ENCODE results near the gene ARSD.
"Not testable (repeated sequence)": the region's sequence is repeated elsewhere in the genome, so short reads cannot be mapped to it uniquely, and the experiment has no call there.

The ARSD gene

GRCh38 chrX:2924151-2924550 lies 5.0 kb downstream of the ARSD start:
- Histone ChIP-seq H3K36me3 (ENCODE audit: insufficient read depth, low read length) (no peaks in the 10 kb centered on the region), H3K4me3 (ENCODE audit: low read length) (no peak overlapping the region), H3K9me3 (ENCODE audit: low read length) (no peaks in the 10 kb centered on the region), H2AFZ (ENCODE audit: low read depth, low read length) (no peak overlapping the region), H3K4me1 (ENCODE audit: insufficient read depth, low read length) (peaks cover under 1% of the 10 kb centered on the region), H3K27me3 (ENCODE audit: insufficient read depth, low read length) (peaks cover 1% of the 10 kb centered on the region)

GRCh38 chrX:2921750-2922149 lies 7.4 kb downstream of the ARSD start:
- H3K4me1 ChIP-seq (ENCODE audit: insufficient read depth, low read length) = no peaks in the 10 kb centered on the region
- H2AFZ ChIP-seq (ENCODE audit: low read depth, low read length) = no peak overlapping the region
- no peaks in the 10 kb centered on the region for H3K27me3 ChIP-seq (ENCODE audit: insufficient read depth, low read length)
- H3K9me3 ChIP-seq (ENCODE audit: low read length) = no peaks in the 10 kb centered on the region
- H3K36me3 ChIP-seq (ENCODE audit: insufficient read depth, low read length) = no peaks in the 10 kb centered on the region
- no peak overlapping the region for H3K4me3 ChIP-seq (ENCODE audit: low read length)

- Histone ChIP-seq H3K27me3 (ENCODE audit: insufficient read depth, low read length) (no peaks in the 10 kb centered on the region), H3K4me1 (ENCODE audit: insufficient read depth, low read length) (no peaks in the 10 kb centered on the region), H2AFZ (ENCODE audit: low read depth, low read length) (no peak overlapping the region), H3K4me3 (ENCODE audit: low read length) (no peak overlapping the region), H3K9me3 (ENCODE audit: low read length) (no peaks in the 10 kb centered on the region), H3K36me3 (ENCODE audit: insufficient read depth, low read length) (no peaks in the 10 kb centered on the region)
Measured at GRCh38 chrX:2921193-2921592, 7.9 kb downstream of the ARSD start.

- Histone ChIP-seq H2AFZ (ENCODE audit: low read depth, low read length) (no peak overlapping the region), H3K4me3 (ENCODE audit: low read length) (no peak overlapping the region), H3K9me3 (ENCODE audit: low read length) (no peaks in the 10 kb centered on the region), H3K27me3 (ENCODE audit: insufficient read depth, low read length) (no peaks in the 10 kb centered on the region), H3K36me3 (ENCODE audit: insufficient read depth, low read length) (no peaks in the 10 kb centered on the region), H3K4me1 (ENCODE audit: insufficient read depth, low read length) (no peaks in the 10 kb centered on the region)
Measured at GRCh38 chrX:2917767-2918166, 11.4 kb downstream of the ARSD start.

GRCh38 chrX:2913118-2913517 lies 16.0 kb downstream of the ARSD start:
- Histone ChIP-seq H3K36me3 (ENCODE audit: insufficient read depth, low read length) (no peaks in the 10 kb centered on the region), H3K9me3 (ENCODE audit: low read length) (no peaks in the 10 kb centered on the region), H3K4me3 (ENCODE audit: low read length) (no peak overlapping the region), H3K4me1 (ENCODE audit: insufficient read depth, low read length) (no peaks in the 10 kb centered on the region), H3K27me3 (ENCODE audit: insufficient read depth, low read length) (no peaks in the 10 kb centered on the region), H2AFZ (ENCODE audit: low read depth, low read length) (no peak overlapping the region)

GRCh38 chrX:2910109-2910508 lies 19.0 kb downstream of the ARSD start:
- Histone ChIP-seq H3K27me3 (ENCODE audit: insufficient read depth, low read length) (no peaks in the 10 kb centered on the region), H3K4me1 (ENCODE audit: insufficient read depth, low read length) (no peaks in the 10 kb centered on the region), H2AFZ (ENCODE audit: low read depth, low read length) (no peak overlapping the region), H3K36me3 (ENCODE audit: insufficient read depth, low read length) (peaks cover 2% of the 10 kb centered on the region), H3K4me3 (ENCODE audit: low read length) (no peak overlapping the region), H3K9me3 (ENCODE audit: low read length) (no peaks in the 10 kb centered on the region)

- H2AFZ ChIP-seq (ENCODE audit: low read depth, low read length) = no peak overlapping the region
- H3K27me3 ChIP-seq (ENCODE audit: insufficient read depth, low read length) = no peaks in the 10 kb centered on the region
- peaks cover 5% of the 10 kb centered on the region for H3K9me3 ChIP-seq (ENCODE audit: low read length)
- peaks cover 4% of the 10 kb centered on the region for H3K36me3 ChIP-seq (ENCODE audit: insufficient read depth, low read length)
- H3K4me3 ChIP-seq (ENCODE audit: low read length) = no peak overlapping the region
- no peaks in the 10 kb centered on the region for H3K4me1 ChIP-seq (ENCODE audit: insufficient read depth, low read length)
Measured at GRCh38 chrX:2908125-2908685, 20.9 kb downstream of the ARSD start.

- Histone ChIP-seq H3K4me1 (ENCODE audit: insufficient read depth, low read length) (no peaks in the 10 kb centered on the region), H2AFZ (ENCODE audit: low read depth, low read length) (no peak overlapping the region), H3K27me3 (ENCODE audit: insufficient read depth, low read length) (no peaks in the 10 kb centered on the region), H3K4me3 (ENCODE audit: low read length) (no peak overlapping the region), H3K9me3 (ENCODE audit: low read length) (peaks cover 10% of the 10 kb centered on the region), H3K36me3 (ENCODE audit: insufficient read depth, low read length) (peaks cover 4% of the 10 kb centered on the region)
Measured at GRCh38 chrX:2907295-2907694, 21.8 kb downstream of the ARSD start.

GRCh38 chrX:2903366-2903765 lies 25.8 kb downstream of the ARSD start:
- no peaks in the 10 kb centered on the region for H3K27me3 ChIP-seq (ENCODE audit: insufficient read depth, low read length)
- no peak overlapping the region for H2AFZ ChIP-seq (ENCODE audit: low read depth, low read length)
- no peaks in the 10 kb centered on the region for H3K4me1 ChIP-seq (ENCODE audit: insufficient read depth, low read length)
- peaks cover 14% of the 10 kb centered on the region for H3K9me3 ChIP-seq (ENCODE audit: low read length)
- no peak overlapping the region for H3K4me3 ChIP-seq (ENCODE audit: low read length)
- H3K36me3 ChIP-seq (ENCODE audit: insufficient read depth, low read length) = peaks cover 4% of the 10 kb centered on the region

- Histone ChIP-seq H3K36me3 (ENCODE audit: insufficient read depth, low read length) (peaks cover 4% of the 10 kb centered on the region), H3K4me3 (ENCODE audit: low read length) (no peak overlapping the region), H3K9me3 (ENCODE audit: low read length) (peaks cover 14% of the 10 kb centered on the region), H3K27me3 (ENCODE audit: insufficient read depth, low read length) (no peaks in the 10 kb centered on the region), H2AFZ (ENCODE audit: low read depth, low read length) (no peak overlapping the region), H3K4me1 (ENCODE audit: insufficient read depth, low read length) (peaks cover 2% of the 10 kb centered on the region)
Measured at GRCh38 chrX:2902841-2903240, 26.3 kb downstream of the ARSD start.

- H3K36me3 ChIP-seq (ENCODE audit: insufficient read depth, low read length) = peaks cover 4% of the 10 kb centered on the region
- H2AFZ ChIP-seq (ENCODE audit: low read depth, low read length) = no peak overlapping the region
- H3K9me3 ChIP-seq (ENCODE audit: low read length) = peaks cover 14% of the 10 kb centered on the region
- H3K4me1 ChIP-seq (ENCODE audit: insufficient read depth, low read length) = peaks cover 7% of the 10 kb centered on the region
- no peaks in the 10 kb centered on the region for H3K27me3 ChIP-seq (ENCODE audit: insufficient read depth, low read length)
- H3K4me3 ChIP-seq (ENCODE audit: low read length) = no peak overlapping the region
Measured at GRCh38 chrX:2901367-2902036, 27.6 kb downstream of the ARSD start.

GRCh38 chrX:2898846-2899512 lies 30.2 kb downstream of the ARSD start:
- no peak overlapping the region for H2AFZ ChIP-seq (ENCODE audit: low read depth, low read length)
- H3K36me3 ChIP-seq (ENCODE audit: insufficient read depth, low read length) = no peaks in the 10 kb centered on the region
- no peak overlapping the region for H3K4me3 ChIP-seq (ENCODE audit: low read length)
- H3K4me1 ChIP-seq (ENCODE audit: insufficient read depth, low read length) = peaks cover 7% of the 10 kb centered on the region
- H3K27me3 ChIP-seq (ENCODE audit: insufficient read depth, low read length) = no peaks in the 10 kb centered on the region
- peaks cover 14% of the 10 kb centered on the region for H3K9me3 ChIP-seq (ENCODE audit: low read length)

GRCh38 chrX:2897690-2898623 lies 31.2 kb downstream of the ARSD start:
- not testable (repeated sequence) for H3K27me3 ChIP-seq (ENCODE audit: insufficient read depth, low read length); H2AFZ ChIP-seq (ENCODE audit: low read depth, low read length); H3K4me3 ChIP-seq (ENCODE audit: low read length); H3K9me3 ChIP-seq (ENCODE audit: low read length); H3K4me1 ChIP-seq (ENCODE audit: insufficient read depth, low read length); H3K36me3 ChIP-seq (ENCODE audit: insufficient read depth, low read length)

All from neuron (in vitro differentiated cells).